PFSK-1 (cell line): ENCODE results near the gene TPSG1.

ENCODE experiments used
- FOXP2 ChIP-seq: optimal IDR thresholded peaks from 2 replicates; pipeline ENCODE3; 2011; ENCODE audit warnings: borderline replicate concordance, control low read depth, inconsistent platforms; ENCODE audit not compliant: insufficient read depth; ENCODE audit errors: extremely low read length, extremely low read depth
- POLR2AphosphoS5 ChIP-seq: IDR thresholded peaks from 2 replicates; pipeline ENCODE4 v1.6.1; 2012; ENCODE audit warnings: low read depth, mild to moderate bottlenecking, control low read depth, low read length, moderate library complexity
- REST ChIP-seq, 2 experiments: IDR thresholded peaks; 2 replicates each; pipeline versions ENCODE4 v1.6.1 to v1.8.0; 2011 to 2012; ENCODE audit warnings: low read depth in 2 of 2, low read length in 2 of 2, control low read depth in 1 of 2, inconsistent platforms in 1 of 2, mild to moderate bottlenecking in 1 of 2, moderate library complexity in 1 of 2; ENCODE audit not compliant: insufficient read depth in 1 of 2
- SIN3A ChIP-seq: IDR thresholded peaks from 2 replicates; pipeline ENCODE4 v1.6.1; 2012; ENCODE audit warnings: mild to moderate bottlenecking, low read length, moderate library complexity, borderline replicate concordance; ENCODE audit not compliant: insufficient read depth
- TAF1 ChIP-seq: IDR thresholded peaks from 2 replicates; pipeline ENCODE4 v1.6.1; 2012; ENCODE audit warnings: low read length, control low read depth, borderline replicate concordance; ENCODE audit not compliant: insufficient read depth

Gene TPSG1

GRCh38 chr16:1213231-1213630 lies 11.8 kb downstream of the TPSG1 start:
- TF ChIP-seq SIN3A (no peak), FOXP2 (no peak), REST (IDR thresholded peaks at IDR 0.05; ENCODE audit: insufficient read depth in 1 of 2, low read depth in 2 of 2, low read length in 2 of 2) (no peak), TAF1 (no peak), POLR2AphosphoS5 (no peak)

- TF ChIP-seq TAF1 (no peak), SIN3A (no peak), FOXP2 (no peak), REST (IDR thresholded peaks at IDR 0.05; ENCODE audit: insufficient read depth in 1 of 2, low read depth in 2 of 2, low read length in 2 of 2) (no peak), POLR2AphosphoS5 (no peak)
Observed at GRCh38 chr16:1212616-1213194, 12.4 kb downstream of the TPSG1 start.

- TF ChIP-seq TAF1 (no peak), FOXP2 (no peak), SIN3A (no peak), POLR2AphosphoS5 (no peak), REST (IDR thresholded peaks at IDR 0.05; ENCODE audit: insufficient read depth in 1 of 2, low read depth in 2 of 2, low read length in 2 of 2) (no peak)
Observed at GRCh38 chr16:1211451-1212268, 13.4 kb downstream of the TPSG1 start.

GRCh38 chr16:1210461-1210860 lies 14.6 kb downstream of the TPSG1 start:
- no peak for TF ChIP-seq FOXP2
- no peak for TF ChIP-seq SIN3A
- no peak for TF ChIP-seq POLR2AphosphoS5
- TF ChIP-seq REST (IDR thresholded peaks at IDR 0.05; ENCODE audit: insufficient read depth in 1 of 2, low read depth in 2 of 2, low read length in 2 of 2): no peak
- no peak for TF ChIP-seq TAF1
